HS-27A (cell line): ENCODE measurements around the gene OR10A7.
A peak's percentile ranks its signal among the peaks of the same experiment; 100 is the strongest.
"Not testable (repeated sequence)": the region's sequence is repeated elsewhere in the genome, so short reads cannot be mapped to it uniquely, and the experiment has no call there.

Experiments used
- DNase-seq: peaks from one replicate; pipeline ENCODE4 v3.0.0-alpha.2; 2012; ENCODE audit warnings: low read depth, missing footprints

The OR10A7 gene

GRCh38 chr12:55220725-55221124 is at the start of gene OR10A7:
TSS of gene OR10A7 (plus strand) at chr12:55221025. CDS start at chr12:55221025, 0 bp downstream.
- no peak for DNase-seq

DNA sequence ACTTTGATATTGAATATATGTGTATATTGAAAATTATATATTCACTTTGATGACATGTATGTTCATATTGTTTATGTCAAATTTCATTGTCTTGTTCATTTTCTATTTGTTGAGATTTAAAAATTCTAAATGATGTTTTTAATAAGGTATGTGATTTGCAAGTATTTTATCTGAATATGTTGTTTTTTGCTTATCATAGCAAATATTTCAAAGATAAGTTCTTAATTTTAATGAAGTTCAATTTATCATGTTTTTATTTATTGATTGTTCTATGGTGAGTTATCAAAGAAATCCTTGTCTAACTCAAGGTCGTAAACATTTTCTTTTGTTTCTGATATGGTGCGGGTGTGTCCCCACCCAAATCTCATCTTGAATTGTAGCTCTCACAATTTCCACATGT is 49.4 kb upstream of the OR10A7 start:
- DNase-seq = no peak

GRCh38 chr12:55171846-55172245 is 49.0 kb upstream of the OR10A7 start:
- DNase-seq = not testable (repeated sequence)

GRCh38 chr12:55172686-55173085 is 48.1 kb upstream of the OR10A7 start:
- DNase-seq = no peak

DNA sequence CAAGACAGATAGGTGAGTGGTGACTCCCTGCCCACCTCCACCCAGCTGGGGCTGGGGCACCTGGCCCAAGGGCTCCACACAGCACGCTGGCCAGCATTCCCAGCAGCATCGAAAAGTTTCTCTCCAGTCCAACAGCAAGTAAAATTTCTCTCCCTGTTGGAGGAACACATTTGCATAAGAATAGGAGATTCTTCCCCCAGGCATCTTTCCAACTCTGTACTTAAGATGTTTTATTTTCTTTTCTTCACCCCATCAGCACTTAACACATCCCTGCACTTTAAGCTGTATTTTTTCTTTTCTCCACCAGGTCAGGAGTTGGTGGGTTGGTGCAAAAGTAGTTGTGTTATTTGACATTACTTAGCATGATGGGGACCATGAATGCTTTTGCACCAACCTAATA is 47.4 kb upstream of the OR10A7 start:
- DNase-seq = no peak

DNA sequence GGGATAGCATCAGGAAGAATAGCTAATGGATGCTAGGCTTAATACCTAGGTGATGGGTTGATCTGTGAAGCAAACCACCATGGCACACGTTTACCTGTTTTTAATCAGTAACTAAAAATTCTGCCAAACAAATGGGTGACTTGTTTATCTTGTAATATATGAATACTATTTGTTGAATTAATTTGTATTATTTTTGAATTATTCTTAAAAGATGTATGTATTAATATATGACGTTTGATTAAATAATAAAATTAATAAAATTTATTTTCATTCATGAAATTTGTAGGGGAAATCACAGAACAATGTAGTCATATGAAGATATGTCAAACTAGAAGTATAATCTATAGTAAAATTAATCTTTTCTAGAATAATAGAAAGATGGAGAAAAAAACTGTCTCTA is 32.3 kb upstream of the OR10A7 start:
- no peak for DNase-seq

DNA sequence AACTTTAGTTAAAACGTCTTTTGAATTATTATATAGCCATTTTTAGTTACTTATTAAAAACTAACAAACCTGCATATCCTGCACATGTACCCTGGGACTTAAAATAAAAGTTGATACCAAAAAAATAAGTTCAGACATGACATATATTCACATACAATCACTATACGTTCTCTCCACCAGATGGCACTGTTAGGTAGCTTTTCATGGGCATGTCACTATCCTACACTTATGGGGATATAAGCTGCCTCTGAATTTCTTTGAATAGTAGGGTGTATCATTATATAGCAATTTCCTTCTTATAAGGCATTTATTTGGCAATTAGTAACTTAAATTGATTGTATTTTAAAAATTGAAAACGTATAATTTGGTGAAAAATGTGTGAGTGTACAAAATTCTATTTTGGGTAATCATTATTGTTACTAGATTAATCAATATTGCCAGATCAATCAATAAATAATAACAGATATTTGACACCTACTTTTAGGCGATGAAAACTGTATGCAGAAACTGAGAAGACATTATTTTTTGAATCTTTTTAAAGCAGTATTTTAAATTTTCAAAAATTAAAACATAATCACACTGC is 31.8 kb upstream of the OR10A7 start:
- peak; percentile 51 for DNase-seq

DNA sequence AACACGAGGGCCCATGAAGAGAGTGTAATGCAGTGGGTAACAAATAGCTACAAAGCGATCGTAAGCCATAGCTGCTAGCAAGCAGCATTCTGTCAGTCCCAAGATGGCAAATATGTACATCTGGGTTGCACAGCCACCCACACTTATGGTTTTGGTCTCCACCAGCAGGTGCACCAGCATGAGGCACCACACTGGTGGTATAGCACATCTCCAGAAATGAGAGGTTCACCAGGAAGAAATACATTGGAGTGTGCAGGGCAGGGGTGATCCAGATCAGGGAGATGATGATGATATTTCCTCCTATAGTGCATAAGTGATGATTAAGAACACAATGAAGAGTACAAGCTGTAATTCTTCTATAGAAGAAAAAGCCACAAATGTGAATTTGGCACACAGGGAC is 26.4 kb upstream of the OR10A7 start:
- no peak for DNase-seq

DNA sequence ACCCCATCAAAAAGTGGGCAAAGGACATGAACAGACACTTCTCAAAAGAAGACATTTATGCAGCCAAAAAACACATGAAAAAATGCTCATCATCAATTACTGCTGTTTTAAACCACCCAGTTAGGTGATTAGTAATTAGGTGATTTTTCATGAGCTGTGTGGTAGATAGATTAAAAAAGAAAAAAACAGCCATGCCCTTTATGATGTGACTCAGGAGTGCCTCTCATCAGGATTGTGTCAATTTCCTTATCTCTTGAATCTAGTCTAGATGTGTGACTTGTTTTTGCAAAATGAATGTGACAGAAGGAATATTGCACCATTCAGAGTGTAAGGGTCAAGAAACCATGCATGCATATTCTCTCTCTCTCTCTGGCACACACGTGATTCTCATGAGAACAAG is 5.7 kb downstream of the OR10A7 start:
- DNase-seq = no peak

GRCh38 chr12:55227643-55228042 is 6.8 kb downstream of the OR10A7 start:
- DNase-seq = no peak

- no peak for DNase-seq
Measured at GRCh38 chr12:55244309-55244708, 23.5 kb downstream of the OR10A7 start, which contains the start of gene OR6C74. TSS of gene OR6C74 (plus strand) at chr12:55244609. CDS start at chr12:55247288, 2,679 bp downstream.

DNA sequence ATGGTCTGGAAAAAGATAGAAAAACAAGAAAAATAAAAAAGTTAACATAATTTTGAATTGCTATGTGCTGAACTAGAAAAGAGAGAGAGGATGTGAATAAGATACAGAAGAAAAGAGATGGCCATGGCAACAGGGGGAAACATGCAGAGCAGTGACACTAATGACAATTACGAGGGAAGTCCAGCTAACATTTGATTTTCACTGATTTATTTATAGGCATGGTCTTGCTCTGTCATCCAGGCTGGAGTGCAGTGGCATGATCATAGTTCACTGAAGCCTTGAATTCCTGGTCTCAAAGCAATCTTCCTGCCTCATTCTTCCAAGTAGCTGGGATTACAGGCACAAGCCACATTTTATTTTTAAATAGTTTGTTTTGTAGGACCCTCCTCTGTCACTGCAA is 25.3 kb downstream of the OR10A7 start:
- no peak for DNase-seq

- no peak for DNase-seq
Measured at GRCh38 chr12:55250944-55251343, 30.1 kb downstream of the OR10A7 start.

GRCh38 chr12:55253281-55253680 is 32.5 kb downstream of the OR10A7 start:
- no peak for DNase-seq

DNA sequence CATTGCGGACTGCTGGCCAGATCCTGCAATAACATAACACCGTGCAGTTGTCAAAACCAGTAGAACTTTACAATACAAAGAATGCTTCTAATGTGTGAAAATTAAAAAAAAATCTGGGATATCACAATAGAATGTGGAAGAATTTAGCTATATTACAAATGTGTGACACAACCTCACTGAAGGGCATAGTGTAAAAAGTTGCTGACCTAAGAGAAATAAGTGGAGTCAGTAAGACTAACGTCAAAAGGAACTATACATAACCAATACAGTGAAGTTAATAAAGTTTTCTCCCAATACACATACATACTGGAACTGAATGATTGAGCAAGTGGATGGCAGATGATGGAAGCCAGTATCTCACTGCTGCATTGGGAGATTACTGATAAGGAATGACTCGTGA is 36.0 kb downstream of the OR10A7 start:
- DNase-seq = no peak

GRCh38 chr12:55258303-55258702 is 37.5 kb downstream of the OR10A7 start:
- DNase-seq = no peak
